ENCODE measurements around the gene PLEKHJ1.

The PLEKHJ1 gene

GRCh38 chr19:2188708-2189385 lies 47.3 kb downstream of the PLEKHJ1 start:
- no peak for DNase-seq
- H3K4me1 ChIP-seq: no peaks in the 10 kb centered on the region; the same call in 1 of the 2 replicates
- no peaks in the 10 kb centered on the region for H3K27me3 ChIP-seq
- no peaks in the 10 kb centered on the region for H3K9me3 ChIP-seq
- peaks cover 78% of the 10 kb centered on the region for H3K36me3 ChIP-seq
- H3K4me3 ChIP-seq (ENCODE audit: low read depth, low read length): no peak overlapping the region
- no peak for TF ChIP-seq CTCF (IDR thresholded peaks at IDR 0.05; ENCODE audit: low read depth, low read length)

- no peak for TF ChIP-seq CTCF (IDR thresholded peaks at IDR 0.05; ENCODE audit: low read depth, low read length)
- Histone ChIP-seq H3K4me1 (no peaks in the 10 kb centered on the region; the same call in 1 of the 2 replicates), H3K36me3 (peaks cover 82% of the 10 kb centered on the region)
These were observed 49.0 kb downstream of the PLEKHJ1 start for GRCh38 chr19:2187159-2187558.

GRCh38 chr19:2186071-2186846 lies 49.9 kb downstream of the PLEKHJ1 start:
- Histone ChIP-seq H3K4me1 (peaks cover 1% of the 10 kb centered on the region), H3K27me3 (no peaks in the 10 kb centered on the region), H3K36me3 (peaks cover 74% of the 10 kb centered on the region), H3K9me3 (no peaks in the 10 kb centered on the region), H3K4me3 (ENCODE audit: low read depth, low read length) (no peak overlapping the region)
- DNase-seq: no peak
- no peak for TF ChIP-seq CTCF (IDR thresholded peaks at IDR 0.05; ENCODE audit: low read depth, low read length)

More at GRCh38 chr19:2187159-2187558, 49.0 kb downstream of the PLEKHJ1 start:
- Histone ChIP-seq H3K9me3 (no peaks in the 10 kb centered on the region), H3K27me3 (no peaks in the 10 kb centered on the region), H3K4me3 (ENCODE audit: low read depth, low read length) (no peak overlapping the region)
- DNase-seq: no peak

GRCh38 chr19:2185734-2186070 lies 50.4 kb downstream of the PLEKHJ1 start:
- TF ChIP-seq CTCF (IDR thresholded peaks at IDR 0.05; ENCODE audit: low read depth, low read length): no peak
- H3K4me1 ChIP-seq: peaks cover 6% of the 10 kb centered on the region
- no peaks in the 10 kb centered on the region for H3K9me3 ChIP-seq
- H3K27me3 ChIP-seq: no peaks in the 10 kb centered on the region
- H3K36me3 ChIP-seq: peaks cover 74% of the 10 kb centered on the region
- DNase-seq: no peak
- H3K4me3 ChIP-seq (ENCODE audit: low read depth, low read length): no peak overlapping the region

- H3K27me3 ChIP-seq: no peaks in the 10 kb centered on the region
- no peak for TF ChIP-seq CTCF (IDR thresholded peaks at IDR 0.05; ENCODE audit: low read depth, low read length)
- no peaks in the 10 kb centered on the region for H3K9me3 ChIP-seq
- no peak for DNase-seq
- H3K4me3 ChIP-seq (ENCODE audit: low read depth, low read length): no peak overlapping the region
- peaks cover 64% of the 10 kb centered on the region for H3K36me3 ChIP-seq
- peaks cover 6% of the 10 kb centered on the region for H3K4me1 ChIP-seq
These were observed 51.6 kb downstream of the PLEKHJ1 start for GRCh38 chr19:2184422-2184975.
